GM12872 (cell line): ENCODE data around the gene TRAF3.

ENCODE experiments used
- CTCF ChIP-seq: IDR thresholded peaks from 3 replicates; pipeline ENCODE4 v1.5.1; 2011; ENCODE audit warnings: low read depth, mild to moderate bottlenecking, low read length, moderate library complexity; ENCODE audit not compliant: insufficient read depth

The TRAF3 gene

DNA sequence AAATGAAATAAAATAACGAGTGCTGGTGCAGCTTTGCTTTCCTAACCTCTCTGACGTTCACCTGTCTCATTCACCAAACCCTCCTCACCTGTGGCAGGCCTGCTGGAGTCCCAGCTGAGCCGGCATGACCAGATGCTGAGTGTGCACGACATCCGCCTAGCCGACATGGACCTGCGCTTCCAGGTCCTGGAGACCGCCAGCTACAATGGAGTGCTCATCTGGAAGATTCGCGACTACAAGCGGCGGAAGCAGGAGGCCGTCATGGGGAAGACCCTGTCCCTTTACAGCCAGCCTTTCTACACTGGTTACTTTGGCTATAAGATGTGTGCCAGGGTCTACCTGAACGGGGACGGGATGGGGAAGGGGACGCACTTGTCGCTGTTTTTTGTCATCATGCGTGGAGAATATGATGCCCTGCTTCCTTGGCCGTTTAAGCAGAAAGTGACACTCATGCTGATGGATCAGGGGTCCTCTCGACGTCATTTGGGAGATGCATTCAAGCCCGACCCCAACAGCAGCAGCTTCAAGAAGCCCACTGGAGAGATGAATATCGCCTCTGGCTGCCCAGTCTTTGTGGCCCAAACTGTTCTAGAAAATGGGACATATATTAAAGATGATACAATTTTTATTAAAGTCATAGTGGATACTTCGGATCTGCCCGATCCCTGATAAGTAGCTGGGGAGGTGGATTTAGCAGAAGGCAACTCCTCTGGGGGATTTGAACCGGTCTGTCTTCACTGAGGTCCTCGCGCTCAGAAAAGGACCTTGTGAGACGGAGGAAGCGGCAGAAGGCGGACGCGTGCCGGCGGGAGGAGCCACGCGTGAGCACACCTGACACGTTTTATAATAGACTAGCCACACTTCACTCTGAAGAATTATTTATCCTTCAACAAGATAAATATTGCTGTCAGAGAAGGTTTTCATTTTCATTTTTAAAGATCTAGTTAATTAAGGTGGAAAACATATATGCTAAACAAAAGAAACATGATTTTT is 128.2 kb downstream of the TRAF3 start:
- TF ChIP-seq CTCF: no peak

- TF ChIP-seq CTCF: no peak
Measured at GRCh38 chr14:102906616-102907302, 129.5 kb downstream of the TRAF3 start.

- no peak for TF ChIP-seq CTCF
Measured at GRCh38 chr14:102907303-102907844, 130.1 kb downstream of the TRAF3 start.

- no peak for TF ChIP-seq CTCF
Measured at GRCh38 chr14:102907980-102908730, 130.9 kb downstream of the TRAF3 start.

- TF ChIP-seq CTCF: no peak
Measured at GRCh38 chr14:102908766-102909455, 131.7 kb downstream of the TRAF3 start.

- TF ChIP-seq CTCF: no peak
Measured at GRCh38 chr14:102909462-102909861, 132.2 kb downstream of the TRAF3 start.
